HepG2 (cell line): ENCODE data around the gene CPLX1. TPM values are rescaled to one million over a fixed set of nuclear protein-coding genes. Genes with fewer than 3 reads are reported as not detected.

Source experiments
- ATAC-seq: fragments of 200-7000 bp; cut with Tn5 transposase; 3 replicates; pipeline ENCODE4 v1.9.1; 2020; ENCODE audit warnings: mild to moderate bottlenecking, moderate library complexity
- BruUV-seq: library from RNA; stranded (reverse); fragments of 400-500 nt; replicated peaks from 2 replicates; lab custom pipeline; 2021; lab: Mats Ljungman, UMichigan
- CTCF ChIA-PET: fragments of 300-600 bp; formaldehyde crosslinking; extraction: SDS; loops from one replicate; lab custom pipeline; 2021; ENCODE audit warnings: low total read pairs, inconsistent platforms, low intra/inter-chr PET ratio; lab: Yijun Ruan, JAX
- POLR2A ChIA-PET: fragments of 350-600 bp; sonication (Branson Sonifier 250); formaldehyde crosslinking; loops from one replicate; lab custom pipeline; 2020; ENCODE audit warnings: antibody characterized with exemption, inconsistent platforms; lab: Yijun Ruan, JAX
- DNase-seq: peaks from one replicate; pipeline ENCODE4 v3.0.0-alpha.2; 2015; ENCODE audit warnings: low spot score
- FAIRE-seq: peaks from 3 replicates; lab custom pipeline; 2011; peaks lifted over from hg19 to GRCh38; lab: Jason Lieb, UNC
- H2AFZ ChIP-seq: one replicate; pipeline ENCODE4 v1.6.1; 2011; ENCODE audit warnings: low read length, inconsistent platforms
- H3K27ac ChIP-seq: fragments of 300-600 bp; 3 replicates; pipeline ENCODE4 v1.8.0; 2011; ENCODE audit warnings: mixed run types, mild to moderate bottlenecking, mixed read lengths, low read length, inconsistent platforms; ENCODE audit not compliant: insufficient read depth; ENCODE audit errors: extremely low read length
- H3K27me3 ChIP-seq, 2 experiments: fragments of 200-600 bp in 1 of 2; 2 replicates in 1 of 2; 3 replicates in 1 of 2; pipeline versions ENCODE4 v1.6.0 to v1.8.0; 2011; ENCODE audit warnings: low read length in 2 of 2, mild to moderate bottlenecking in 2 of 2, moderate library complexity in 2 of 2, inconsistent platforms in 1 of 2; ENCODE audit not compliant: insufficient read depth in 2 of 2, control insufficient read depth in 1 of 2
- H3K36me3 ChIP-seq, 2 experiments: fragments of 200-600 bp in 1 of 2; replicated peaks in 1 of 2; 2 replicates in 1 of 2; 3 replicates in 1 of 2; pipeline versions ENCODE4 v1.5.1 to v1.8.0; 2011; ENCODE audit warnings: low read length in 2 of 2, inconsistent platforms in 1 of 2; ENCODE audit not compliant: insufficient read depth in 2 of 2, control insufficient read depth in 1 of 2
- H3K4me1 ChIP-seq: 2 replicates; pipeline ENCODE4 v1.5.1; 2012; ENCODE audit warnings: low read length, inconsistent platforms; ENCODE audit not compliant: insufficient read depth
- H3K4me2 ChIP-seq: 2 replicates; pipeline ENCODE4 v1.6.0; 2011; ENCODE audit warnings: low read depth, low read length, inconsistent platforms
- H3K4me3 ChIP-seq, 3 experiments: fragments of 200-600 bp in 1 of 3; sonication (generic), shearing (Covaris generic) in 1 of 3; replicated peaks in 1 of 3; 2 replicates each; pipeline ENCODE4 v1.5.1; 2011 to 2016; ENCODE audit warnings: low read length in 3 of 3, inconsistent platforms in 2 of 3, low read depth in 2 of 3, mild to moderate bottlenecking in 2 of 3, control low read depth in 1 of 3, mixed read lengths in 1 of 3; ENCODE audit not compliant: insufficient read depth in 1 of 3
- H3K79me2 ChIP-seq: one replicate; pipeline ENCODE4 v1.6.1; 2011; ENCODE audit warnings: low read length, inconsistent platforms; ENCODE audit not compliant: insufficient read depth
- H3K9ac ChIP-seq: 2 replicates; pipeline ENCODE4 v1.6.0; 2011; ENCODE audit warnings: mild to moderate bottlenecking, low read depth, low read length, inconsistent platforms; ENCODE audit not compliant: insufficient read depth
- H3K9me3 ChIP-seq: 2 replicates; pipeline ENCODE4 v1.5.1; 2012; ENCODE audit warnings: mild to moderate bottlenecking, low read length
- H4K20me1 ChIP-seq: 2 replicates; pipeline ENCODE4 v1.6.0; 2011; ENCODE audit warnings: inconsistent platforms, mild to moderate bottlenecking, low read length, moderate library complexity; ENCODE audit not compliant: insufficient read depth
- AGO2 ChIP-seq: fragments of 200-400 bp; formaldehyde crosslinking; optimal IDR thresholded peaks from 2 replicates; pipeline ENCODE3; 2017; ENCODE audit warnings: mild to moderate bottlenecking, low read depth, low read length, moderate library complexity
- BHLHE40 ChIP-seq: IDR thresholded peaks from 2 replicates; pipeline ENCODE4 v1.6.1; 2011; ENCODE audit warnings: low read length, improper control_type of control experiment
- ERF ChIP-seq: IDR thresholded peaks from 2 replicates; pipeline ENCODE4 v1.6.1; 2018; ENCODE audit warnings: missing biosample characterization, missing genetic modification reagents
- LBX2 ChIP-seq: sonication (generic); formaldehyde crosslinking; IDR thresholded peaks from 2 replicates; pipeline ENCODE4 v1.5.0; 2020; ENCODE audit warnings: missing genetic modification reagents, mild to moderate bottlenecking, borderline replicate concordance
- RNF2 ChIP-seq: fragments of 450-650 bp; conservative IDR thresholded peaks from 2 replicates; pipeline ENCODE4 v1.6.1; 2016; ENCODE audit warnings: low read depth
- TBP ChIP-seq: sonication (generic); formaldehyde crosslinking; IDR thresholded peaks from 2 replicates; pipeline ENCODE4 v1.5.0; 2020; ENCODE audit warnings: missing genetic modification reagents
- ZBTB38 ChIP-seq: sonication (generic); formaldehyde crosslinking; IDR thresholded peaks from 2 replicates; pipeline ENCODE4 v1.5.1; 2020; ENCODE audit warnings: mild to moderate bottlenecking, missing genetic modification reagents
- ZNF232 ChIP-seq: sonication (generic); formaldehyde crosslinking; IDR thresholded peaks from 2 replicates; pipeline ENCODE4 v1.4.0; 2020; ENCODE audit warnings: missing genetic modification reagents, borderline replicate concordance
- ZNF274 ChIP-seq: sonication (generic); formaldehyde crosslinking; IDR thresholded peaks from 2 replicates; pipeline ENCODE4 v1.5.1; 2020; ENCODE audit warnings: mild to moderate bottlenecking, missing genetic modification reagents
- ZNF768 ChIP-seq: sonication (generic); formaldehyde crosslinking; IDR thresholded peaks from 2 replicates; pipeline ENCODE4 v1.4.0; 2020; ENCODE audit warnings: missing genetic modification reagents
- WGBS: methylation state at CpG from one replicate; pipeline ENCODE4 v1.1.6; 2017; ENCODE audit warnings: low lambda C conversion rate; 5-methylcytosine and 5-hydroxymethylcytosine counted together
- in situ Hi-C: cut with HindIII; loops from 2 replicates; pipeline ENCODE4 v1.10.0; 2017; ENCODE audit warnings: low pct_unique_long_range_greater_than_20kb; ENCODE audit not compliant: extremely low pct_ligation_motif_present
- intact Hi-C: fragments of 100-400 bp; cut with micrococcal nuclease; formaldehyde crosslinking; loops from one replicate; pipeline ENCODE4 v1.10.0; 2022; ENCODE audit not compliant: unreplicated experiment
- polyA plus RNA-seq, 8 experiments: library from polyadenylated mRNA; depleted of rRNA in 3 of 8; stranded (reverse) in 7 of 8; unstranded in 1 of 8; fragments of >200 nt; fragmentation: Illumina TruSeq in 4 of 8; extraction: Trizol in 4 of 8; gene quantifications; 2 replicates each; pipeline versions ENCODE4 v1.2.1 to v1.2.3, GENCODE V29; 2011 to 2016; ENCODE audit warnings: low read depth in 4 of 8, missing spikeins in 1 of 8, mixed read lengths in 1 of 8; ENCODE audit not compliant: insufficient read depth in 1 of 8
- total RNA-seq, 5 experiments: library from RNA; depleted of rRNA; stranded (reverse); fragments of >200 nt; fragmentation: Illumina TruSeq; extraction: Trizol; gene quantifications; 2 replicates each; pipeline ENCODE4 v1.2.3, GENCODE V29; 2016; ENCODE audit warnings: low read depth in 1 of 5
- TF ChIP-seq, protein P1 (sequence below), 2 experiments: IDR thresholded peaks; 2 replicates each; pipeline ENCODE4 v1.6.1; 2011 to 2012; ENCODE audit warnings: low read length in 2 of 2, borderline replicate concordance in 1 of 2, low read depth in 1 of 2, mild to moderate bottlenecking in 1 of 2, moderate library complexity in 1 of 2
- TF ChIP-seq, protein P2 (sequence below): sonication (generic); formaldehyde crosslinking; IDR thresholded peaks from 2 replicates; pipeline ENCODE4 v1.4.0; 2020; ENCODE audit warnings: missing genetic modification reagents, borderline replicate concordance
- TF ChIP-seq, protein P3 (sequence below), 2 experiments: fragments of 450-650 bp in 1 of 2; sonication (generic) in 1 of 2; formaldehyde crosslinking; IDR thresholded peaks; 2 replicates each; pipeline versions ENCODE4 v1.5.0 to v1.8.0; 2020 to 2022; ENCODE audit warnings: mild to moderate bottlenecking in 1 of 2, missing genetic modification reagents in 1 of 2
- TF ChIP-seq, protein P4 (sequence below): sonication (generic); formaldehyde crosslinking; conservative IDR thresholded peaks from 2 replicates; pipeline ENCODE4 v1.4.0; 2020; ENCODE audit warnings: mild to moderate bottlenecking, missing genetic modification reagents, moderate library complexity

Gene CPLX1
- total and polyA plus RNA-seq, 2 of the 13 experiments (the other 11 are each of a cell fraction or from before 2014, with no cell fraction given) = 0.18 TPM

- FAIRE-seq (no peak), DNase-seq (no peak), ATAC-seq (no peak)
- in situ Hi-C loops = no loop called here
- Histone ChIP-seq H2AFZ (no peak overlapping the region), H3K4me3 (no peak overlapping the region), H3K27me3 (no peaks in the 10 kb centered on the region), H3K79me2 (no peaks in the 10 kb centered on the region), H3K9me3 (no peaks in the 10 kb centered on the region), H3K27ac (no peak overlapping the region), H3K4me1 (no peaks in the 10 kb centered on the region), H3K4me2 (no peak overlapping the region), H4K20me1 (no peaks in the 10 kb centered on the region), H3K9ac (no peak overlapping the region), H3K36me3 (peaks cover 3 to 20% of the 10 kb centered on the region in 2 experiments; a peak in 4 of 5 replicates)
- 94% methylated on average over 17 of the region's 33 CpGs for WGBS
- ChIA-PET POLR2A (no interaction called here), CTCF (no interaction called here)
- no TSS peak for BruUV-seq
- intact Hi-C loops = no loop called here
- TF ChIP-seq ZNF768 (CRISPR knock-in tag) (no peak), ZBTB38 (CRISPR knock-in tag) (no peak), BHLHE40 (no peak), RNF2 (no peak), ZNF232 (CRISPR knock-in tag) (no peak), AGO2 (no peak), ZNF274 (CRISPR knock-in tag) (no peak), TBP (CRISPR knock-in tag) (no peak), ERF (CRISPR knock-in tag) (no peak), LBX2 (CRISPR knock-in tag) (no peak)
- TF ChIP-seq, protein P1, sequence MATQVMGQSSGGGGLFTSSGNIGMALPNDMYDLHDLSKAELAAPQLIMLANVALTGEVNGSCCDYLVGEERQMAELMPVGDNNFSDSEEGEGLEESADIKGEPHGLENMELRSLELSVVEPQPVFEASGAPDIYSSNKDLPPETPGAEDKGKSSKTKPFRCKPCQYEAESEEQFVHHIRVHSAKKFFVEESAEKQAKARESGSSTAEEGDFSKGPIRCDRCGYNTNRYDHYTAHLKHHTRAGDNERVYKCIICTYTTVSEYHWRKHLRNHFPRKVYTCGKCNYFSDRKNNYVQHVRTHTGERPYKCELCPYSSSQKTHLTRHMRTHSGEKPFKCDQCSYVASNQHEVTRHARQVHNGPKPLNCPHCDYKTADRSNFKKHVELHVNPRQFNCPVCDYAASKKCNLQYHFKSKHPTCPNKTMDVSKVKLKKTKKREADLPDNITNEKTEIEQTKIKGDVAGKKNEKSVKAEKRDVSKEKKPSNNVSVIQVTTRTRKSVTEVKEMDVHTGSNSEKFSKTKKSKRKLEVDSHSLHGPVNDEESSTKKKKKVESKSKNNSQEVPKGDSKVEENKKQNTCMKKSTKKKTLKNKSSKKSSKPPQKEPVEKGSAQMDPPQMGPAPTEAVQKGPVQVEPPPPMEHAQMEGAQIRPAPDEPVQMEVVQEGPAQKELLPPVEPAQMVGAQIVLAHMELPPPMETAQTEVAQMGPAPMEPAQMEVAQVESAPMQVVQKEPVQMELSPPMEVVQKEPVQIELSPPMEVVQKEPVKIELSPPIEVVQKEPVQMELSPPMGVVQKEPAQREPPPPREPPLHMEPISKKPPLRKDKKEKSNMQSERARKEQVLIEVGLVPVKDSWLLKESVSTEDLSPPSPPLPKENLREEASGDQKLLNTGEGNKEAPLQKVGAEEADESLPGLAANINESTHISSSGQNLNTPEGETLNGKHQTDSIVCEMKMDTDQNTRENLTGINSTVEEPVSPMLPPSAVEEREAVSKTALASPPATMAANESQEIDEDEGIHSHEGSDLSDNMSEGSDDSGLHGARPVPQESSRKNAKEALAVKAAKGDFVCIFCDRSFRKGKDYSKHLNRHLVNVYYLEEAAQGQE (IDR thresholded peaks at IDR 0.05; ENCODE audit: borderline replicate concordance in 1 of 2, low read depth in 1 of 2, low read length in 2 of 2) = no peak
- TF ChIP-seq, protein P2, sequence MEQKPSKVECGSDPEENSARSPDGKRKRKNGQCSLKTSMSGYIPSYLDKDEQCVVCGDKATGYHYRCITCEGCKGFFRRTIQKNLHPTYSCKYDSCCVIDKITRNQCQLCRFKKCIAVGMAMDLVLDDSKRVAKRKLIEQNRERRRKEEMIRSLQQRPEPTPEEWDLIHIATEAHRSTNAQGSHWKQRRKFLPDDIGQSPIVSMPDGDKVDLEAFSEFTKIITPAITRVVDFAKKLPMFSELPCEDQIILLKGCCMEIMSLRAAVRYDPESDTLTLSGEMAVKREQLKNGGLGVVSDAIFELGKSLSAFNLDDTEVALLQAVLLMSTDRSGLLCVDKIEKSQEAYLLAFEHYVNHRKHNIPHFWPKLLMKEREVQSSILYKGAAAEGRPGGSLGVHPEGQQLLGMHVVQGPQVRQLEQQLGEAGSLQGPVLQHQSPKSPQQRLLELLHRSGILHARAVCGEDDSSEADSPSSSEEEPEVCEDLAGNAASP (CRISPR knock-in tag) = no peak
- TF ChIP-seq, protein P3, sequence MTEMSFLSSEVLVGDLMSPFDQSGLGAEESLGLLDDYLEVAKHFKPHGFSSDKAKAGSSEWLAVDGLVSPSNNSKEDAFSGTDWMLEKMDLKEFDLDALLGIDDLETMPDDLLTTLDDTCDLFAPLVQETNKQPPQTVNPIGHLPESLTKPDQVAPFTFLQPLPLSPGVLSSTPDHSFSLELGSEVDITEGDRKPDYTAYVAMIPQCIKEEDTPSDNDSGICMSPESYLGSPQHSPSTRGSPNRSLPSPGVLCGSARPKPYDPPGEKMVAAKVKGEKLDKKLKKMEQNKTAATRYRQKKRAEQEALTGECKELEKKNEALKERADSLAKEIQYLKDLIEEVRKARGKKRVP (CRISPR knock-in tag; IDR thresholded peaks at IDR 0.05) = no peak
- TF ChIP-seq, protein P4, sequence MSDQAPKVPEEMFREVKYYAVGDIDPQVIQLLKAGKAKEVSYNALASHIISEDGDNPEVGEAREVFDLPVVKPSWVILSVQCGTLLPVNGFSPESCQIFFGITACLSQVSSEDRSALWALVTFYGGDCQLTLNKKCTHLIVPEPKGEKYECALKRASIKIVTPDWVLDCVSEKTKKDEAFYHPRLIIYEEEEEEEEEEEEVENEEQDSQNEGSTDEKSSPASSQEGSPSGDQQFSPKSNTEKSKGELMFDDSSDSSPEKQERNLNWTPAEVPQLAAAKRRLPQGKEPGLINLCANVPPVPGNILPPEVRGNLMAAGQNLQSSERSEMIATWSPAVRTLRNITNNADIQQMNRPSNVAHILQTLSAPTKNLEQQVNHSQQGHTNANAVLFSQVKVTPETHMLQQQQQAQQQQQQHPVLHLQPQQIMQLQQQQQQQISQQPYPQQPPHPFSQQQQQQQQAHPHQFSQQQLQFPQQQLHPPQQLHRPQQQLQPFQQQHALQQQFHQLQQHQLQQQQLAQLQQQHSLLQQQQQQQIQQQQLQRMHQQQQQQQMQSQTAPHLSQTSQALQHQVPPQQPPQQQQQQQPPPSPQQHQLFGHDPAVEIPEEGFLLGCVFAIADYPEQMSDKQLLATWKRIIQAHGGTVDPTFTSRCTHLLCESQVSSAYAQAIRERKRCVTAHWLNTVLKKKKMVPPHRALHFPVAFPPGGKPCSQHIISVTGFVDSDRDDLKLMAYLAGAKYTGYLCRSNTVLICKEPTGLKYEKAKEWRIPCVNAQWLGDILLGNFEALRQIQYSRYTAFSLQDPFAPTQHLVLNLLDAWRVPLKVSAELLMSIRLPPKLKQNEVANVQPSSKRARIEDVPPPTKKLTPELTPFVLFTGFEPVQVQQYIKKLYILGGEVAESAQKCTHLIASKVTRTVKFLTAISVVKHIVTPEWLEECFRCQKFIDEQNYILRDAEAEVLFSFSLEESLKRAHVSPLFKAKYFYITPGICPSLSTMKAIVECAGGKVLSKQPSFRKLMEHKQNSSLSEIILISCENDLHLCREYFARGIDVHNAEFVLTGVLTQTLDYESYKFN (CRISPR knock-in tag) = no peak
Observed at GRCh38 chr4:851701-852430, 25.9 kb upstream of the CPLX1 start.
